IMR-90 (cell line): ENCODE data around the gene NADK2. TPM values are rescaled to one million over a fixed set of nuclear protein-coding genes. Genes with fewer than 3 reads are reported as not detected.

Experiments used
- ATAC-seq: fragments of 200-7000 bp; cut with Tn5 transposase; 2 replicates; pipeline ENCODE4 v1.9.1; 2020; ENCODE audit warnings: low read depth, mild to moderate bottlenecking, moderate library complexity
- BruUV-seq: library from RNA; stranded (reverse); fragments of 400-500 nt; replicated peaks from 2 replicates; lab custom pipeline; 2021; lab: Mats Ljungman, UMichigan
- CTCF ChIA-PET: fragments of 300-600 bp; formaldehyde crosslinking; extraction: SDS; loops from one replicate; lab custom pipeline; 2021; ENCODE audit warnings: antibody characterized with exemption; lab: Yijun Ruan, JAX
- POLR2A ChIA-PET: fragments of 300-600 bp; sonication (Branson Sonifier 250); formaldehyde crosslinking; loops from one replicate; lab custom pipeline; 2022; ENCODE audit warnings: antibody characterized with exemption; ENCODE audit not compliant: unreplicated experiment; lab: Charles Lee
- DNase-seq: peaks from one replicate; pipeline ENCODE4 v3.0.0; 2013
- H2AFZ ChIP-seq: replicated peaks from 2 replicates; pipeline ENCODE3; 2013; ENCODE audit warnings: low read length, mild to moderate bottlenecking; ENCODE audit not compliant: poor library complexity
- H2AK5ac ChIP-seq: 2 replicates; pipeline ENCODE4 v1.6.1; 2013; ENCODE audit warnings: low read depth, low read length, inconsistent platforms
- H2AK9ac ChIP-seq: replicated peaks from 2 replicates; pipeline ENCODE3; 2013; ENCODE audit warnings: mild to moderate bottlenecking, low read depth, low read length, moderate library complexity; ENCODE audit not compliant: poor library complexity
- H2BK120ac ChIP-seq: 2 replicates; pipeline ENCODE4 v1.6.1; 2013; ENCODE audit warnings: low read depth, low read length, inconsistent platforms
- H2BK15ac ChIP-seq: 3 replicates; pipeline ENCODE4 v1.6.1; 2013; ENCODE audit warnings: low read depth, low read length, inconsistent platforms
- H2BK20ac ChIP-seq: 2 replicates; pipeline ENCODE4 v1.6.1; 2013; ENCODE audit warnings: low read depth, mild to moderate bottlenecking, inconsistent platforms, low read length, moderate library complexity
- H2BK5ac ChIP-seq: 2 replicates; pipeline ENCODE4 v1.6.1; 2013; ENCODE audit warnings: mild to moderate bottlenecking, low read depth, low read length, inconsistent platforms; ENCODE audit not compliant: poor library complexity, severe bottlenecking
- H3K14ac ChIP-seq: replicated peaks from 2 replicates; pipeline ENCODE4 v1.6.1; 2013; ENCODE audit warnings: low read depth, low read length, inconsistent platforms
- H3K18ac ChIP-seq: 2 replicates; pipeline ENCODE4 v1.6.1; 2013; ENCODE audit warnings: low read depth, low read length, control low read depth
- H3K23ac ChIP-seq: 2 replicates; pipeline ENCODE4 v1.6.1; 2013; ENCODE audit warnings: low read depth, low read length, inconsistent platforms
- H3K27ac ChIP-seq: 2 replicates; pipeline ENCODE4 v1.5.1; 2013; ENCODE audit warnings: mild to moderate bottlenecking, control low read depth, low read length; ENCODE audit not compliant: insufficient read depth
- H3K27me3 ChIP-seq: 2 replicates; pipeline ENCODE4 v1.6.1; 2013; ENCODE audit warnings: low read length; ENCODE audit not compliant: control insufficient read depth, insufficient read depth
- H3K36me3 ChIP-seq: 2 replicates; pipeline ENCODE4 v1.6.1; 2013; ENCODE audit warnings: low read length, mixed read lengths; ENCODE audit not compliant: control insufficient read depth, insufficient read depth
- H3K4ac ChIP-seq: 2 replicates; pipeline ENCODE4 v1.6.1; 2013; ENCODE audit warnings: low read depth, low read length, inconsistent platforms
- H3K4me1 ChIP-seq: 2 replicates; pipeline ENCODE4 v1.6.1; 2013; ENCODE audit warnings: low read length, mixed read lengths; ENCODE audit not compliant: control insufficient read depth, insufficient read depth
- H3K4me2 ChIP-seq: 2 replicates; pipeline ENCODE4 v1.6.1; 2013; ENCODE audit warnings: low read depth, mild to moderate bottlenecking, control low read depth, low read length, moderate library complexity
- H3K4me3 ChIP-seq: 2 replicates; pipeline ENCODE4 v1.5.1; 2013; ENCODE audit warnings: low read depth, mild to moderate bottlenecking, control low read depth, low read length, moderate library complexity; ENCODE audit not compliant: insufficient read depth
- H3K56ac ChIP-seq: 2 replicates; pipeline ENCODE4 v1.6.1; 2013; ENCODE audit warnings: low read length, inconsistent platforms; ENCODE audit not compliant: insufficient read depth; ENCODE audit errors: extremely low read depth
- H3K79me1 ChIP-seq, 2 experiments: 2 replicates each; pipeline ENCODE4 v1.6.1; 2013; ENCODE audit warnings: low read length in 2 of 2, inconsistent platforms in 1 of 2, low read depth in 1 of 2
- H3K9ac ChIP-seq: 2 replicates; pipeline ENCODE4 v1.6.1; 2013; ENCODE audit warnings: low read depth, low read length, control low read depth
- H3K9me1 ChIP-seq: 2 replicates; pipeline ENCODE4 v1.6.1; 2013; ENCODE audit warnings: low read length, inconsistent platforms; ENCODE audit not compliant: insufficient read depth
- H3K9me3 ChIP-seq: 2 replicates; pipeline ENCODE4 v1.6.1; 2013; ENCODE audit warnings: low read length; ENCODE audit not compliant: control insufficient read depth, insufficient read depth
- H4K20me1 ChIP-seq: 2 replicates; pipeline ENCODE4 v1.6.1; 2013; ENCODE audit warnings: low read length, inconsistent platforms; ENCODE audit not compliant: insufficient read depth
- H4K5ac ChIP-seq: 2 replicates; pipeline ENCODE4 v1.6.1; 2013; ENCODE audit warnings: mild to moderate bottlenecking, low read depth, low read length, control low read depth
- H4K8ac ChIP-seq, 2 experiments: 2 replicates each; pipeline ENCODE4 v1.6.1; 2013; ENCODE audit warnings: low read depth in 2 of 2, low read length in 2 of 2, control low read depth in 1 of 2, inconsistent platforms in 1 of 2
- H4K91ac ChIP-seq: 2 replicates; pipeline ENCODE4 v1.6.1; 2013; ENCODE audit warnings: low read depth, low read length, inconsistent platforms; ENCODE audit not compliant: insufficient read depth
- BHLHE40 ChIP-seq: fragments of 150-350 bp; IDR thresholded peaks from 2 replicates; pipeline ENCODE4 v1.6.1; 2016; ENCODE audit warnings: mild to moderate bottlenecking, low read depth, low read length
- CHD1 ChIP-seq: IDR thresholded peaks from 2 replicates; pipeline ENCODE4 v1.6.1; 2012; ENCODE audit warnings: low read depth, low read length, improper control_type of control experiment
- FOS ChIP-seq: fragments of 150-350 bp; IDR thresholded peaks from 2 replicates; pipeline ENCODE4 v1.6.1; 2016; ENCODE audit warnings: low read depth, low read length
- MAFK ChIP-seq: IDR thresholded peaks from 2 replicates; pipeline ENCODE4 v1.6.1; 2012; ENCODE audit warnings: low read depth, low read length, improper control_type of control experiment
- MAZ ChIP-seq: IDR thresholded peaks from 2 replicates; pipeline ENCODE4 v1.6.1; 2012; ENCODE audit warnings: low read depth, mild to moderate bottlenecking, low read length, improper control_type of control experiment, moderate library complexity, borderline replicate concordance
- MXI1 ChIP-seq: IDR thresholded peaks from 2 replicates; pipeline ENCODE4 v1.6.1; 2012; ENCODE audit warnings: low read depth, mild to moderate bottlenecking, low read length, moderate library complexity, borderline replicate concordance
- NFE2L2 ChIP-seq: fragments of 150-350 bp; IDR thresholded peaks from 2 replicates; pipeline ENCODE4 v1.6.1; 2016; ENCODE audit warnings: low read depth, mild to moderate bottlenecking, low read length
- POLR2A ChIP-seq: IDR thresholded peaks from 2 replicates; pipeline ENCODE4 v1.6.1; 2012; ENCODE audit warnings: mild to moderate bottlenecking, low read depth, low read length
- RAD21 ChIP-seq: IDR thresholded peaks from 2 replicates; pipeline ENCODE4 v1.6.1; 2012; ENCODE audit warnings: low read length, improper control_type of control experiment
- RCOR1 ChIP-seq: IDR thresholded peaks from 2 replicates; pipeline ENCODE4 v1.6.1; 2012; ENCODE audit warnings: mild to moderate bottlenecking, low read length, improper control_type of control experiment; ENCODE audit not compliant: insufficient replicate concordance
- RFX5 ChIP-seq: IDR thresholded peaks from 2 replicates; pipeline ENCODE4 v1.8.0; 2012; ENCODE audit warnings: low read depth, mild to moderate bottlenecking, low read length, moderate library complexity
- SMC3 ChIP-seq: fragments of 150-350 bp; IDR thresholded peaks from 2 replicates; pipeline ENCODE4 v1.6.1; 2016; ENCODE audit warnings: low read depth, mild to moderate bottlenecking, antibody characterized with exemption, low read length, moderate library complexity
- WGBS, 2 experiments: methylation state at CpG; one replicate each; pipeline versions ENCODE4 v1.1.5 to v1.1.7; 2013; ENCODE audit warnings: missing lambda C conversion rate in 2 of 2; ENCODE audit not compliant: insufficient read length in 1 of 2; ENCODE audit errors: extremely low coverage in 2 of 2; 5-methylcytosine and 5-hydroxymethylcytosine counted together
- dilution Hi-C: fragments of 300-500 bp; cut with HindIII; formaldehyde crosslinking; loops from one replicate; pipeline ENCODE4 v1.14.3; 2018; ENCODE audit warnings: low sequenced_read_pairs; ENCODE audit not compliant: unreplicated experiment
- in situ Hi-C: fragments of 300-500 bp; cut with MboI; formaldehyde crosslinking; loops from 3 replicates; pipeline ENCODE4 v1.14.3; 2019; ENCODE audit warnings: low sequenced_read_pairs, inconsistent platforms, mixed read lengths
- intact Hi-C: fragments of 100-400 bp; cut with micrococcal nuclease; formaldehyde crosslinking; loops from 2 replicates; pipeline ENCODE4 v1.10.0; 2022
- polyA plus RNA-seq, 3 experiments: library from polyadenylated mRNA; depleted of rRNA; stranded (reverse); fragments of >200 nt; gene quantifications; 2 replicates each; pipeline ENCODE4 v1.2.3, GENCODE V29; 2012; ENCODE audit warnings: low replicate concordance in 1 of 3
- total RNA-seq: library from RNA; depleted of rRNA; stranded (reverse); fragments of >200 nt; gene quantifications from 2 replicates; pipeline ENCODE4 v1.2.3, GENCODE V29; 2012

The NADK2 gene
- total and polyA plus RNA-seq, 2 of the 4 experiments (the other 2 are of a cell fraction), result 7.4 to 17.4 TPM

DNA sequence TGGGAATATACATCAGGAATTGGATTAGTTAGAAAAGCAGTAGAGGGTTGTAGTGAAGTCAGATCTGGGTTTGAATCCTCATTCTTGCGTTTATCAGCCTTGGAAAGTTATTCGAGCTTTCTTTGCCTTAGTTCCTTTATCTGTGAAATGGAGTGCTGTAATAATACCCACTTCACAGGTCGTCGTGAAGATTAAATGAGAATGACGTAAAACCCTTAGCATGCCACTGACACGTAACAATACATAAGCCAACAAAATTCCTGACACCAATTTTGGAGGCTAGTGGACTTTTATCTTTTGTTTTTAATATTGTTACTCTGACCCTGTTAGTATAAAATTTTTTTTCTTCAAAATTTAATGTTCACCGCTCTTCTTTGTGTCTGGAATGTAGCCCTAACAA lies 86.4 kb downstream of the NADK2 start:
- Histone ChIP-seq H3K27ac (no peak overlapping the region), H2BK20ac (no peak overlapping the region), H2BK120ac (0 out of 2 replicates have a peak overlapping the region, but pooled peaks have one; percentile 32), H3K4me2 (no peak overlapping the region; the same call in 1 of the 2 replicates), H3K14ac (no peak overlapping the region), H3K27me3 (no peaks in the 10 kb centered on the region), H3K4me1 (peaks cover 20% of the 10 kb centered on the region), H4K20me1 (no peaks in the 10 kb centered on the region), H2AFZ (no peak overlapping the region), H3K79me1 (peaks cover 40 to 88% of the 10 kb centered on the region in 2 experiments), H3K56ac (no peak overlapping the region), H3K4me3 (no peak overlapping the region), H4K8ac (peak overlapping the region in 1 of 2 experiments; percentile 71; a peak in 2 of 4 replicates), H2BK15ac (no peak overlapping the region), H3K36me3 (peaks cover 23% of the 10 kb centered on the region), H4K5ac (no peak overlapping the region), H3K9ac (no peak overlapping the region), H3K4ac (peak overlapping the region; percentile 65; the same call in 1 of the 2 replicates), H4K91ac (0 out of 2 replicates have a peak overlapping the region, but pooled peaks have one; percentile 70), H2BK5ac (peak overlapping the region; percentile 75), H3K18ac (peak overlapping the region; percentile 40; the same call in 1 of the 2 replicates), H2AK9ac (no peak overlapping the region), H3K9me1 (peaks cover 3% of the 10 kb centered on the region; the same call in 1 of the 2 replicates), H2AK5ac (no peak overlapping the region), H3K23ac (no peak overlapping the region), H3K9me3 (no peaks in the 10 kb centered on the region)
- CTCF ChIA-PET, result no interaction called here
- WGBS, 2 experiments, result no CpG with 5 or more reads among the region's 7 CpGs
- ATAC-seq (no peak), DNase-seq (no peak)
- no TSS peak for BruUV-seq
- dilution Hi-C loops, result no loop called here
- no peak for TF ChIP-seq CHD1
- TF ChIP-seq FOS, result no peak
- TF ChIP-seq MXI1, result no peak
- no peak for TF ChIP-seq RAD21
- TF ChIP-seq POLR2A, result no peak
- TF ChIP-seq RFX5, result no peak
- TF ChIP-seq MAZ, result no peak
- TF ChIP-seq BHLHE40, result no peak
- no peak for TF ChIP-seq SMC3
- TF ChIP-seq NFE2L2, result no peak
- no peak for TF ChIP-seq RCOR1
- TF ChIP-seq MAFK, result no peak
- intact Hi-C loops, result no loop called here
- in situ Hi-C loops, result no loop called here
- POLR2A ChIA-PET, result no interaction called here
